Activated B cell treated with CpG ODN at 0.5 μM for 24 hours (primary cell): Measurements from ENCODE around the gene TPPP. TPM values are rescaled to one million over a fixed set of nuclear protein-coding genes. Genes with fewer than 3 reads are reported as not detected.
"Not testable (repeated sequence)": the region's sequence is repeated elsewhere in the genome, so short reads cannot be mapped to it uniquely, and the experiment has no call there.

Source experiments
- ATAC-seq: fragments of 200-7000 bp; cut with Tn5 transposase; one replicate; pipeline ENCODE4 v1.10.0; 2021; ENCODE audit warnings: low read depth, mild to moderate bottlenecking, moderate library complexity
- CTCF ChIA-PET: fragments of 350-600 bp; sonication (Branson Sonifier 250); formaldehyde crosslinking; loops from one replicate; lab custom pipeline; 2021; ENCODE audit warnings: antibody characterized with exemption; lab: Charles Lee
- POLR2A ChIA-PET: fragments of 350-600 bp; sonication (Branson Sonifier 250); formaldehyde crosslinking; loops from one replicate; lab custom pipeline; 2021; ENCODE audit warnings: antibody characterized with exemption; lab: Charles Lee
- DNase-seq: peaks from one replicate; pipeline ENCODE4 v3.0.0; 2022
- H3K27ac Mint-ChIP-seq: one replicate; pipeline ENCODE4 v1.8.0; 2020; ENCODE audit warnings: mixed read lengths
- H3K27me3 Mint-ChIP-seq: one replicate; pipeline ENCODE4 v1.8.0; 2021; ENCODE audit warnings: mixed read lengths
- H3K36me3 Mint-ChIP-seq: one replicate; pipeline ENCODE4 v1.8.0; 2021; ENCODE audit warnings: low read depth, mixed read lengths
- H3K4me1 Mint-ChIP-seq: one replicate; pipeline ENCODE4 v1.8.0; 2021; ENCODE audit warnings: mixed read lengths
- H3K4me3 Mint-ChIP-seq: one replicate; pipeline ENCODE4 v1.8.0; 2020; ENCODE audit warnings: mild to moderate bottlenecking, mixed read lengths
- H3K9me3 Mint-ChIP-seq: one replicate; pipeline ENCODE4 v1.8.0; 2020; ENCODE audit warnings: mixed read lengths
- CTCF ChIP-seq: fragments of 200-600 bp; IDR thresholded peaks from one replicate; pipeline ENCODE4 v1.8.0; 2022; ENCODE audit warnings: antibody characterized with exemption, mild to moderate bottlenecking
- intact Hi-C: fragments of 100-400 bp; cut with micrococcal nuclease; formaldehyde crosslinking; loops from one replicate; pipeline ENCODE4 v1.15.1; 2024
- total RNA-seq: library from RNA; stranded (reverse); gene quantifications from 2 replicates; pipeline ENCODE4 v1.2.3, GENCODE V29; 2022

TPPP gene
- total RNA-seq, 1 donor from 2014 or later: 0.04 TPM

DNA sequence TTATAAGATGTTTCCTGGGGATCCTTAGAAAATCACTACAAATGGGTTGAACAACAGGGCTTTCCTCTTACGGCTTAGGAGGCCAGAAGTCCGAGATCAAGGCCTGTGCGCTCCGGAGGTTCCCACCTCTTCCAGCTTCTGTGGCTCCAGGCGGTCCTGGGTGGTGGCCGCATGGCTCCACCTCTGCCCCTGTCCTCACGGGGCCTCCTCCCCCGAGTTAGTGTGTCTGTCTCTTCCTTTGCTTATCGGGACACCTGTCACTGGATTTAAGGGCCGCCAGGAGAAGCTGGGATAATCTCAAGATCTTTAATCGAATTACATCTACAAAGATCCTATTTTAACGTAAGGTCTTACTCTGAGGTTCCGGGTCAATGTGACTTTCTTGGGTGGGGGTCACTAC, 2.3 kb upstream of the TPPP start:
- H3K4me1 Mint-ChIP-seq, intact Hi-C loops, H3K9me3 Mint-ChIP-seq, ATAC-seq, H3K27ac Mint-ChIP-seq, H3K27me3 Mint-ChIP-seq, H3K36me3 Mint-ChIP-seq, POLR2A ChIA-PET, DNase-seq, H3K4me3 Mint-ChIP-seq, CTCF ChIA-PET: not testable (repeated sequence)

DNA sequence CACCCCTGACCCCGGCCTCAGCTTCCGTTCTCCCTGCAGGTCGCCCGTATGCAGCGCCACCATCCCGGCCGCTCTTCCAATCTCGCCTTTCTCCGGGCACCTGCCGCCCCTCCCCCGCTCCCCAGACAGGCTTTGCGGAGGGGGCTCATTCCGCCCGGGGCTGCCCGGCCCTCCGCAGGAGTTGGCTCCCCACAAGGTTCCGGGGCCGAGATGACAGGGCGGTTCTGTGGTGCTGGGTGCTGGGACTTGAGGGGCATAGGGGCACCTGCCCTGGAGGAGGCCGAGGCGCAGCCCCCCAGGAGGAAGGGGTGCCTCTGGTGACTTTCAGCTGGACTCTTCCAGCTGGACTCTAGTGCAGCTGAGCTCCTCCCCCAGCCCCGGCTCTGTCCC, 885 bp upstream of the TPPP start:
- POLR2A ChIA-PET, H3K27me3 Mint-ChIP-seq, ATAC-seq, DNase-seq, CTCF ChIA-PET, H3K27ac Mint-ChIP-seq, H3K4me3 Mint-ChIP-seq, H3K9me3 Mint-ChIP-seq, H3K4me1 Mint-ChIP-seq, H3K36me3 Mint-ChIP-seq: not testable (repeated sequence)
- intact Hi-C loops: loop anchor here (5.0 kb wide), 1 partner anchor 82 kb away; the partner anchor contains the start of gene CEP72

- POLR2A ChIA-PET, H3K27me3 Mint-ChIP-seq, H3K9me3 Mint-ChIP-seq, CTCF ChIA-PET, H3K4me1 Mint-ChIP-seq, H3K27ac Mint-ChIP-seq, DNase-seq, H3K36me3 Mint-ChIP-seq, ATAC-seq: not testable (repeated sequence)
- intact Hi-C loops: loop anchor here (2.0 to 5.0 kb wide), 2 partner anchors 80 to 92 kb away; partner anchors contain the start of genes CEP72 and ZDHHC11B
- peak overlapping the region; percentile 1 for H3K4me3 Mint-ChIP-seq
Observed at GRCh38 chr5:692529-693041, 567 bp downstream of the TPPP start.

DNA sequence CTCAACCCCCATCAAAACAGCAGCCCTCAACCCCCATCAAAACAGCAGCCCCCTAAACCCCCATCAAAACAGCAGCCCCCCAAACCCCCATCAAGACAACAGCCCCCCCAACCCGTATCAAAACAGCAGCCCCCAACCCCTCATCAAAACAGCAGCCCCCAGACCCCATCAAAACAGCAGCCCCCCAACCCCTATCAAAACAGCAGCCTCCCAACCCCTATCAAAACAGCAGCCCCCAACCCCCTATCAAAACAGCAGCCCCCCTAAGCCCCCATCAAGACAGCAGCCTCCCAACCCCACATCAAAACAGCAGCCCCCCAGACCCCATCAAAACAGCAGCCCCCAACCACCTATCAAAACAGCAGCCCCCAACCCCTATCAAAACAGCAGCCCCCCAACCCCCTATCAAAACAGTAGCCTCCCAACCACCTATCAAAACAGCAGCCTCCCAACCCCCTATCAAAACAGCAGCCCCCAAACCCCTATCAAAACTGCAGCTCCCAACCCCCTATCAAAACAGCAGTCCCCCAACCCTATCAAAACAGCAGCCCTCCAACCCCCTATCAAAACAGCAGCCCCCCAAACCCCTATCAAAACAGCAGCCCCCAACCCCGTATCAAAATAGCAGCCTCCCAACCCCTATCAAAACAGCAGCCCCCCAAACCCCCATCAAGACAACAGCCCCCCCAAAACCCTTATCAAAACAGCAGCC, 1.2 kb downstream of the TPPP start:
- intact Hi-C loops: loop anchor here (2.0 to 5.0 kb wide), 2 partner anchors 80 to 93 kb away; partner anchors contain the start of genes CEP72 and ZDHHC11B
- ChIA-PET CTCF (no interaction called here), POLR2A (no interaction called here)
- Mint-ChIP-seq H3K36me3 (no peaks in the 10 kb centered on the region), H3K9me3 (no peaks in the 10 kb centered on the region), H3K27me3 (peaks cover 3% of the 10 kb centered on the region), H3K4me1 (no peaks in the 10 kb centered on the region), H3K4me3 (no peak overlapping the region), H3K27ac (no peak overlapping the region)
- no peak for TF ChIP-seq CTCF
- no peak for DNase-seq
- no peak for ATAC-seq

- H3K4me3 Mint-ChIP-seq, POLR2A ChIA-PET, ATAC-seq, H3K36me3 Mint-ChIP-seq, H3K27me3 Mint-ChIP-seq, H3K27ac Mint-ChIP-seq, H3K9me3 Mint-ChIP-seq, H3K4me1 Mint-ChIP-seq, DNase-seq, CTCF ChIA-PET: not testable (repeated sequence)
- intact Hi-C loops: loop anchor here (5.0 kb wide), 1 partner anchor 79 kb away; the partner anchor contains the start of gene CEP72
Observed at GRCh38 chr5:691049-691448, 2.1 kb downstream of the TPPP start.

DNA sequence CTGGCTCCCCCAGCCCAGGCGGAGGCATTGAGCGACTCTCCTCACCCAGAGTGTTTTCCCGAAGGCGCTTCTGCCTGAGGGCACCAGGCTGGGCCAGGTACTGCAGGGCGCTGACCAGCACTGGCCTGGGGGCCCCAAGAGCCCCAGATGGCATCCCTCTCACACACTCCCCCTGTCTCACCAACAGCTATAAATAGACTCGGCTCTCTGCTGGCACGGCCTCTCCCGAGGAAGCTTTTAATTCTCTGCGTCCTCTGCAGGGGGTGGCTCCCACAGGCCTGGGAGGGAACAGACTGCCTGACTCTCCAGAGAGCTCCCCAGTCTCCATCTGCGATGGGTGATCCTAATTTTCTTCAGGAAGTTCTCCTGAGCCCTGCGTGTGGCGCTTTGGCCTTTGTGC, 2.9 kb downstream of the TPPP start:
- DNase-seq, H3K9me3 Mint-ChIP-seq, H3K36me3 Mint-ChIP-seq, ATAC-seq, CTCF ChIA-PET, H3K4me3 Mint-ChIP-seq, POLR2A ChIA-PET, H3K27ac Mint-ChIP-seq, H3K27me3 Mint-ChIP-seq, H3K4me1 Mint-ChIP-seq: not testable (repeated sequence)
- intact Hi-C loops: loop anchor here (5.0 kb wide), 1 partner anchor 78 kb away; the partner anchor contains the start of gene CEP72

- ATAC-seq, H3K4me1 Mint-ChIP-seq, H3K4me3 Mint-ChIP-seq, intact Hi-C loops, POLR2A ChIA-PET, DNase-seq, H3K9me3 Mint-ChIP-seq, H3K36me3 Mint-ChIP-seq, H3K27ac Mint-ChIP-seq, H3K27me3 Mint-ChIP-seq, CTCF ChIA-PET: not testable (repeated sequence)
Observed at GRCh38 chr5:688348-689010, 4.7 kb downstream of the TPPP start.

DNA sequence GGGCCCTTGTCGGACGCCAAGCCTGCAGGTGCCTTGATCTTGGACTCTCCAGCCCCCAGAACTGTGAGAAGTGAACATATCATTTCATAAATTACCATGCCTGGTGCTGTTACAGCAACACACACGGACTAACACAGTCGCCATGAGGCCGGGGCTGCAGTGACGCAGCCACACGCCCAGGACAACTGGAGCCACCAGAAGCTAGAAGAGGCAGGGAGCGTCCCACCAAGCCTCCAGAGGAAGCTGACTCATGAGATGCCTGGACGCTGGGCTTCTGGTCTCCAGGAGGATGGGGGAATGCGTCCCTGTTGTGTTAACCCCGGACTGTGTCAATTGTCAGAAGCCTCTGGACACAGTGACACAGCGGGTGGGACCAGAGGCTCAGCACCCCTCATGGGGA, 6.2 kb downstream of the TPPP start:
- H3K9me3 Mint-ChIP-seq, H3K27me3 Mint-ChIP-seq, H3K36me3 Mint-ChIP-seq, CTCF ChIA-PET, DNase-seq, intact Hi-C loops, ATAC-seq, POLR2A ChIA-PET, H3K4me1 Mint-ChIP-seq, H3K27ac Mint-ChIP-seq, H3K4me3 Mint-ChIP-seq: not testable (repeated sequence)

- H3K4me1 Mint-ChIP-seq, DNase-seq, ATAC-seq, CTCF ChIA-PET, H3K27ac Mint-ChIP-seq, H3K4me3 Mint-ChIP-seq, intact Hi-C loops, H3K27me3 Mint-ChIP-seq, H3K36me3 Mint-ChIP-seq, POLR2A ChIA-PET, H3K9me3 Mint-ChIP-seq: not testable (repeated sequence)
Observed at GRCh38 chr5:686172-686523, 7.0 kb downstream of the TPPP start.
